PC-9 (cell line): ENCODE results near the gene MT1G. TPM values are rescaled to one million over a fixed set of nuclear protein-coding genes. Genes with fewer than 3 reads are reported as not detected.

Source experiments
- BruUV-seq: library from RNA; stranded (reverse); fragments of 400-500 nt; replicated peaks from 2 replicates; lab custom pipeline; 2021; lab: Mats Ljungman, UMichigan
- CTCF ChIA-PET: fragments of 300-600 bp; sonication (Branson Sonifier 250); formaldehyde crosslinking; loops from one replicate; lab custom pipeline; 2022; ENCODE audit warnings: antibody characterized with exemption; lab: Charles Lee
- POLR2A ChIA-PET: fragments of 300-600 bp; sonication (Branson Sonifier 250); formaldehyde crosslinking; loops from one replicate; lab custom pipeline; 2022; ENCODE audit warnings: antibody characterized with exemption; ENCODE audit not compliant: unreplicated experiment; lab: Charles Lee
- DNase-seq, 2 experiments: peaks; one replicate each; pipeline versions ENCODE4 v3.0.0 to v3.0.0-alpha.2; 2015 to 2022; ENCODE audit warnings: mixed read lengths in 1 of 2
- H2AFZ ChIP-seq: fragments of 200-600 bp; sonication (generic); 2 replicates; pipeline ENCODE4 v1.8.1; 2017; ENCODE audit warnings: antibody characterized with exemption
- H3F3A ChIP-seq: fragments of 200-600 bp; sonication (generic); 2 replicates; pipeline ENCODE4 v1.8.1; 2017; ENCODE audit warnings: antibody characterized with exemption, mild to moderate bottlenecking, low read depth; ENCODE audit not compliant: insufficient read depth
- H3K27ac ChIP-seq: fragments of 200-600 bp; sonication (generic); 2 replicates; pipeline ENCODE4 v1.6.1; 2016; ENCODE audit warnings: mixed run types
- H3K27me3 ChIP-seq: fragments of 200-600 bp; sonication (generic); 2 replicates; pipeline ENCODE4 v1.6.1; 2016; ENCODE audit warnings: low read depth, mixed run types; ENCODE audit not compliant: insufficient read depth
- H3K36me3 ChIP-seq: fragments of 200-600 bp; sonication (generic); 2 replicates; pipeline ENCODE4 v1.6.1; 2016; ENCODE audit warnings: low read depth, mixed run types
- H3K4me1 ChIP-seq: fragments of 200-600 bp; sonication (generic); replicated peaks from 2 replicates; pipeline ENCODE4 v1.6.1; 2016; ENCODE audit warnings: mixed run types; ENCODE audit not compliant: insufficient read depth
- H3K4me2 ChIP-seq: fragments of 200-600 bp; sonication (generic); 2 replicates; pipeline ENCODE4 v1.6.1; 2017; ENCODE audit warnings: mixed run types
- H3K4me3 ChIP-seq: fragments of 200-600 bp; sonication (generic); 2 replicates; pipeline ENCODE4 v1.6.1; 2016; ENCODE audit warnings: mixed run types
- H3K79me2 ChIP-seq: fragments of 200-600 bp; sonication (generic); 2 replicates; pipeline ENCODE4 v1.6.1; 2017; ENCODE audit warnings: low read depth, mixed run types
- H3K9me2 ChIP-seq: fragments of 200-600 bp; sonication (generic); 2 replicates; pipeline ENCODE4 v1.8.1; 2017; ENCODE audit warnings: mild to moderate bottlenecking; ENCODE audit not compliant: insufficient read depth
- H3K9me3 ChIP-seq: fragments of 200-600 bp; sonication (generic); 2 replicates; pipeline ENCODE4 v1.8.1; 2016; ENCODE audit warnings: low read depth; ENCODE audit not compliant: insufficient read depth
- H4K20me1 ChIP-seq: fragments of 200-600 bp; sonication (generic); 2 replicates; pipeline ENCODE4 v1.8.1; 2017; ENCODE audit not compliant: insufficient read depth
- CTCF ChIP-seq: fragments of 200-600 bp; sonication (generic); conservative IDR thresholded peaks from 2 replicates; pipeline ENCODE4 v1.6.1; 2017; ENCODE audit warnings: mixed run types, antibody characterized with exemption, mild to moderate bottlenecking, moderate library complexity
- EZH2 ChIP-seq: fragments of 200-600 bp; sonication (generic); IDR thresholded peaks from 2 replicates; pipeline ENCODE4 v1.8.0; 2017; ENCODE audit warnings: antibody characterized with exemption, low read depth
- intact Hi-C: fragments of 100-400 bp; cut with micrococcal nuclease; formaldehyde crosslinking; loops from one replicate; pipeline ENCODE4 v1.10.0; 2022; ENCODE audit not compliant: unreplicated experiment
- total RNA-seq: library from RNA; stranded (reverse); gene quantifications from 2 replicates; pipeline ENCODE4 v1.2.3, GENCODE V29; 2021

The MT1G gene
- total RNA-seq, 1 experiment from 2014 or later = not detected

- POLR2A ChIA-PET = interaction anchor here (0.6 to 0.7 kb wide), 2 partner anchors 9 to 27 kb away, joined by 3 to 7 read pairs; no protein-coding TSS in a partner anchor
- Histone ChIP-seq H3K36me3 (no peaks in the 10 kb centered on the region), H3F3A (peaks cover 22% of the 10 kb centered on the region), H3K27me3 (no peaks in the 10 kb centered on the region), H3K4me1 (peaks cover 45% of the 10 kb centered on the region), H3K79me2 (no peaks in the 10 kb centered on the region), H3K9me2 (no peaks in the 10 kb centered on the region), H3K9me3 (peaks cover 6% of the 10 kb centered on the region; the same call in 1 of the 2 replicates), H3K4me3 (no peak overlapping the region), H3K27ac (peak overlapping the region; percentile 35), H4K20me1 (no peaks in the 10 kb centered on the region), H3K4me2 (peak overlapping the region; percentile 50; the same call in 1 of the 2 replicates), H2AFZ (no peak overlapping the region)
- intact Hi-C loops = no loop called here
- TF ChIP-seq EZH2 (no peak), CTCF (no peak)
- BruUV-seq = no TSS peak
- CTCF ChIA-PET = no interaction called here
- DNase-seq = no peak
Measured at GRCh38 chr16:56688762-56689161, 20.9 kb upstream of the MT1G start.

GRCh38 chr16:56686758-56687157 lies 18.9 kb upstream of the MT1G start:
- Histone ChIP-seq H4K20me1 (no peaks in the 10 kb centered on the region), H3K9me2 (no peaks in the 10 kb centered on the region), H3K27me3 (no peaks in the 10 kb centered on the region), H3K4me1 (peaks cover 45% of the 10 kb centered on the region), H3K36me3 (no peaks in the 10 kb centered on the region), H3K4me3 (no peak overlapping the region), H3K4me2 (no peak overlapping the region), H3K79me2 (no peaks in the 10 kb centered on the region), H3K9me3 (peaks cover 6% of the 10 kb centered on the region; the same call in 1 of the 2 replicates), H2AFZ (no peak overlapping the region), H3K27ac (no peak overlapping the region), H3F3A (peaks cover 18% of the 10 kb centered on the region)
- CTCF ChIA-PET = no interaction called here
- intact Hi-C loops = no loop called here
- no peak for TF ChIP-seq EZH2
- TF ChIP-seq CTCF = no peak
- no peak for DNase-seq
- POLR2A ChIA-PET = no interaction called here
- BruUV-seq = no TSS peak

GRCh38 chr16:56684926-56685590 lies 17.2 kb upstream of the MT1G start:
- Histone ChIP-seq H3K9me3 (peaks cover 6% of the 10 kb centered on the region; the same call in 1 of the 2 replicates), H3F3A (peaks cover 31% of the 10 kb centered on the region), H2AFZ (no peak overlapping the region), H4K20me1 (no peaks in the 10 kb centered on the region), H3K9me2 (no peaks in the 10 kb centered on the region), H3K4me2 (no peak overlapping the region), H3K36me3 (no peaks in the 10 kb centered on the region), H3K4me1 (peaks cover 45% of the 10 kb centered on the region), H3K27ac (no peak overlapping the region), H3K79me2 (no peaks in the 10 kb centered on the region), H3K27me3 (no peaks in the 10 kb centered on the region), H3K4me3 (no peak overlapping the region)
- POLR2A ChIA-PET = no interaction called here
- CTCF ChIA-PET = no interaction called here
- no TSS peak for BruUV-seq
- no peak for DNase-seq
- TF ChIP-seq CTCF (no peak), EZH2 (no peak)
- intact Hi-C loops = loop anchor here (5.0 kb wide), 1 partner anchor 43 kb away; no protein-coding TSS in a partner anchor
